GM12875 (cell line): ENCODE results near the gene EPHA7.

Experiments
- H3K4me3 ChIP-seq: one replicate; pipeline ENCODE4 v1.5.1; 2011; ENCODE audit warnings: low read depth, low read length, control low read depth
- TF ChIP-seq, protein P1 (sequence below): IDR thresholded peaks from 2 replicates; pipeline ENCODE4 v1.5.1; 2011; ENCODE audit warnings: low read depth, mild to moderate bottlenecking, control low read depth, inconsistent platforms, low read length, moderate library complexity, borderline replicate concordance; ENCODE audit not compliant: insufficient read depth

The EPHA7 gene

DNA sequence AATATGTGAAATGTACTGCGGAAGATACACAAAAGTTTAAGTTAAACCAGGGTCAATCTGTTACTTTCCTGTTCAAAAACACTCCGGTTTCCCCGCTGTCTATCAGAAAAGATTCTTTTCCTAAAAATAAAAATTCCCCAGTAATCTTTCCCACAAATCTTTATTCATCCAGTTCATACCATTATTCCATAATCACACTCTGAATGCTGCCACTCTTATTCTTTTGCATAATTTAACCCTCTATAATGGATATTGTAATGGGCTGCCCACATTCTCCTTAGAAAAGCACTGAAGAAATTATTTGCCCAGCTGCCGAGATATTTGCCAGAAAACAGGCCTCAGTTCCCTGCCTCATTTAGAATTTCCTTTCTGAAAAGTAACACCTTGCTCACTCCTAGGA is 68.6 kb downstream of the EPHA7 start:
- H3K4me3 ChIP-seq, result no peak overlapping the region
- TF ChIP-seq, protein P1, sequence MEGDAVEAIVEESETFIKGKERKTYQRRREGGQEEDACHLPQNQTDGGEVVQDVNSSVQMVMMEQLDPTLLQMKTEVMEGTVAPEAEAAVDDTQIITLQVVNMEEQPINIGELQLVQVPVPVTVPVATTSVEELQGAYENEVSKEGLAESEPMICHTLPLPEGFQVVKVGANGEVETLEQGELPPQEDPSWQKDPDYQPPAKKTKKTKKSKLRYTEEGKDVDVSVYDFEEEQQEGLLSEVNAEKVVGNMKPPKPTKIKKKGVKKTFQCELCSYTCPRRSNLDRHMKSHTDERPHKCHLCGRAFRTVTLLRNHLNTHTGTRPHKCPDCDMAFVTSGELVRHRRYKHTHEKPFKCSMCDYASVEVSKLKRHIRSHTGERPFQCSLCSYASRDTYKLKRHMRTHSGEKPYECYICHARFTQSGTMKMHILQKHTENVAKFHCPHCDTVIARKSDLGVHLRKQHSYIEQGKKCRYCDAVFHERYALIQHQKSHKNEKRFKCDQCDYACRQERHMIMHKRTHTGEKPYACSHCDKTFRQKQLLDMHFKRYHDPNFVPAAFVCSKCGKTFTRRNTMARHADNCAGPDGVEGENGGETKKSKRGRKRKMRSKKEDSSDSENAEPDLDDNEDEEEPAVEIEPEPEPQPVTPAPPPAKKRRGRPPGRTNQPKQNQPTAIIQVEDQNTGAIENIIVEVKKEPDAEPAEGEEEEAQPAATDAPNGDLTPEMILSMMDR, result no peak

DNA sequence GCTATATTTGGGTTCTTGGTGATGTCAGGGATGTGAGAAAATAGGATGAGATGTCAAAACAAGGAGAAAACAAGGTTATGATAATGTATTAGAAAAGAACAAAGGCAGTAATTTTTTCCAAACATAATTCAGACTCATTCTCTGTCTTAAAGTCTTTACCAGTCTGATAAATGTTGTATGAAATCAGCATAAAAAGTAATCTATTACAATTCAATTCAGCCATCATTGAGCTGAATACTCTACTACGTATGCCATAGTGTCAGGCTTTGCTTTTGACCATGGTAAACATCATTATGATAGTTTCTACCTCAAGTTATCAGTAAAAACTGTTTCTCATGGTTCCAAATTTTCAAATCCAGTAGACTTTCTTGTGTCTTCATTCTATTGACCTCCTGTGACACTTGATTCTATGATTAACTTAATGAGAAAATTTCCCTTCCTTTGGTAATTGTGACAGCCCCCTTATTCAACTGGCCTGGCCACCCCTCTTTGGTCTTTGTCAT is 75.0 kb downstream of the EPHA7 start:
- TF ChIP-seq, protein P1, result no peak
- H3K4me3 ChIP-seq, result no peak overlapping the region

DNA sequence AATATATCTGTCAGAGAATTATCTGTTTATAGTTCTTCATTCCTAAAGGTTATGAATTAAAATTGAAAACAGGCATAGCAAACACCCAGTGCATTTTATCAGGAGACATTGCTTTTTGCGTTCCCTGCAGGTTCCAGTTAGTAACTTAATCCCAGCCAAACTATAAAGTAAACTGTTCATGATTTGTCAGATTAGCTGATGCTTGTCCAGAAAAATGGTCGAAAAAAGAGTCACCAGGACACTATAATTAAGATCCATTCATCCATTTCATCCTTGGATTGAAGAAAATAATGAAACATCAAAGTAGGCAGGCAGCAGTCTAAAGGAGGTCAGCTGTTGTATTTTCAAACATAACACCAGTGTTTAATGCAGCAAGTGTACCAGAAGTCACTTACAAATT is 75.9 kb downstream of the EPHA7 start:
- no peak overlapping the region for H3K4me3 ChIP-seq
- TF ChIP-seq, protein P1, result no peak

GRCh38 chr6:93341900-93342613 is 77.3 kb downstream of the EPHA7 start:
- TF ChIP-seq, protein P1, result no peak
- no peak overlapping the region for H3K4me3 ChIP-seq

GRCh38 chr6:93337772-93338394 is 81.5 kb downstream of the EPHA7 start:
- no peak overlapping the region for H3K4me3 ChIP-seq
- TF ChIP-seq, protein P1, result no peak

DNA sequence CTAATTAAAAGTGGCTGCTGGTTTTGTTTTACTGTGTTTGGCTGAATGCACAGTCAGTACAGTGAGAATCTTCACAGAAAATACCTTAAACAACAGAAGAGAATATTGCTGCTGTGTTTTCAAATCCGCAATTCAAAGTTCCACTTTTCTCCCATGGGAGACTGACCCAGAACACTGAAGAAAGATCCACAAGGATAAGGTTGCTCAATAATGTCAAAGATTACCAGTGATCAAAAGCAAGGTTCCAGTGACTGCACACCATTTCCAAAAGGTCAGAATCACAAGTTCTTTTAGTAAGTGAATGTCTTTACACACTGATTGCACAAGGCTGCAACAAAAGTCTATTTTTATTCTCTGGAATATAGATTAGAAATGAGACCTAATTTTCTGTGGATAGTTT is 82.3 kb downstream of the EPHA7 start:
- TF ChIP-seq, protein P1, result no peak
- H3K4me3 ChIP-seq, result no peak overlapping the region
